OCI-LY1 (cell line): Measurements from ENCODE around the gene EYA2.

Experiments used
- EZH2 ChIP-seq: fragments of 200-600 bp; sonication (generic), shearing (Covaris generic); IDR thresholded peaks from 2 replicates; pipeline ENCODE4 v1.8.0; 2017; ENCODE audit warnings: borderline replicate concordance, mixed run types, mild to moderate bottlenecking, antibody characterized with exemption, low read length, moderate library complexity, mixed read lengths
- TF ChIP-seq, protein P1 (sequence below): fragments of 200-600 bp; sonication (generic), shearing (Covaris generic); IDR thresholded peaks from 2 replicates; pipeline ENCODE4 v1.5.1; 2017; ENCODE audit warnings: mild to moderate bottlenecking, antibody characterized with exemption, low read length, moderate library complexity, mixed read lengths

- TF ChIP-seq, protein P1, sequence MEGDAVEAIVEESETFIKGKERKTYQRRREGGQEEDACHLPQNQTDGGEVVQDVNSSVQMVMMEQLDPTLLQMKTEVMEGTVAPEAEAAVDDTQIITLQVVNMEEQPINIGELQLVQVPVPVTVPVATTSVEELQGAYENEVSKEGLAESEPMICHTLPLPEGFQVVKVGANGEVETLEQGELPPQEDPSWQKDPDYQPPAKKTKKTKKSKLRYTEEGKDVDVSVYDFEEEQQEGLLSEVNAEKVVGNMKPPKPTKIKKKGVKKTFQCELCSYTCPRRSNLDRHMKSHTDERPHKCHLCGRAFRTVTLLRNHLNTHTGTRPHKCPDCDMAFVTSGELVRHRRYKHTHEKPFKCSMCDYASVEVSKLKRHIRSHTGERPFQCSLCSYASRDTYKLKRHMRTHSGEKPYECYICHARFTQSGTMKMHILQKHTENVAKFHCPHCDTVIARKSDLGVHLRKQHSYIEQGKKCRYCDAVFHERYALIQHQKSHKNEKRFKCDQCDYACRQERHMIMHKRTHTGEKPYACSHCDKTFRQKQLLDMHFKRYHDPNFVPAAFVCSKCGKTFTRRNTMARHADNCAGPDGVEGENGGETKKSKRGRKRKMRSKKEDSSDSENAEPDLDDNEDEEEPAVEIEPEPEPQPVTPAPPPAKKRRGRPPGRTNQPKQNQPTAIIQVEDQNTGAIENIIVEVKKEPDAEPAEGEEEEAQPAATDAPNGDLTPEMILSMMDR = no peak
- no peak for TF ChIP-seq EZH2
These were observed 229.6 kb downstream of the EYA2 start for GRCh38 chr20:47124181-47124717.
